Panc1 (cell line): Measurements from ENCODE around the gene CFAP410. TPM values are rescaled to one million over a fixed set of nuclear protein-coding genes. Genes with fewer than 3 reads are reported as not detected.

Experiments
- ATAC-seq: fragments of 200-7000 bp; cut with Tn5 transposase; 2 replicates; pipeline ENCODE4 v1.9.1; 2020; ENCODE audit warnings: mild to moderate bottlenecking, moderate library complexity
- BruUV-seq: library from RNA; stranded (reverse); fragments of 400-500 nt; replicated peaks from 2 replicates; lab custom pipeline; 2021; lab: Mats Ljungman, UMichigan
- CTCF ChIA-PET: fragments of 300-600 bp; sonication (Branson Sonifier 250); formaldehyde crosslinking; loops from one replicate; lab custom pipeline; 2022; ENCODE audit warnings: antibody characterized with exemption; lab: Charles Lee
- POLR2A ChIA-PET: fragments of 300-600 bp; sonication (Branson Sonifier 250); formaldehyde crosslinking; loops from one replicate; lab custom pipeline; 2022; ENCODE audit warnings: antibody characterized with exemption; lab: Charles Lee
- DNase-seq: peaks from one replicate; pipeline ENCODE4 v3.0.0-alpha.2; 2010; ENCODE audit warnings: low read depth, low spot score
- H3K27ac ChIP-seq: 2 replicates; pipeline ENCODE4 v1.5.1; 2011; ENCODE audit warnings: mild to moderate bottlenecking, low read length, inconsistent platforms
- H3K27me3 ChIP-seq: fragments of 200-500 bp; sonication (Bioruptor generic); 2 replicates; pipeline ENCODE4 v1.6.0; 2014; ENCODE audit warnings: low read length, inconsistent platforms; ENCODE audit not compliant: control insufficient read depth, insufficient read depth
- H3K36me3 ChIP-seq: fragments of 200-500 bp; sonication (Bioruptor generic); 2 replicates; pipeline ENCODE4 v1.5.1; 2014; ENCODE audit warnings: inconsistent platforms, mild to moderate bottlenecking, low read length, moderate library complexity; ENCODE audit not compliant: control insufficient read depth, insufficient read depth
- H3K4me1 ChIP-seq: 2 replicates; pipeline ENCODE4 v1.5.1; 2011; ENCODE audit warnings: inconsistent platforms, mild to moderate bottlenecking, low read length, moderate library complexity; ENCODE audit not compliant: control insufficient read depth, insufficient read depth
- H3K4me3 ChIP-seq, 2 experiments: 2 replicates each; pipeline ENCODE4 v1.5.1; 2011 to 2012; ENCODE audit warnings: low read depth in 2 of 2, low read length in 2 of 2, mild to moderate bottlenecking in 2 of 2, inconsistent platforms in 1 of 2, moderate library complexity in 1 of 2
- H3K9me3 ChIP-seq: fragments of 200-500 bp; sonication (Bioruptor generic); 2 replicates; pipeline ENCODE4 v1.5.1; 2014; ENCODE audit warnings: low read depth, mild to moderate bottlenecking, inconsistent platforms, low read length, moderate library complexity; ENCODE audit not compliant: control insufficient read depth, insufficient read depth
- POLR2AphosphoS5 ChIP-seq: IDR thresholded peaks from 2 replicates; pipeline ENCODE4 v1.6.1; 2012; ENCODE audit warnings: mild to moderate bottlenecking, low read depth, low read length, moderate library complexity
- SIN3A ChIP-seq: IDR thresholded peaks from 2 replicates; pipeline ENCODE4 v1.6.1; 2012; ENCODE audit warnings: low read depth, mild to moderate bottlenecking, low read length, moderate library complexity, borderline replicate concordance; ENCODE audit not compliant: insufficient read depth
- TCF7L2 ChIP-seq: IDR thresholded peaks from 2 replicates; pipeline ENCODE4 v1.6.1; 2011; ENCODE audit warnings: mild to moderate bottlenecking, low read depth, low read length, inconsistent platforms
- in situ Hi-C: cut with HindIII; loops from 2 replicates; pipeline ENCODE4 v1.10.0; 2016; ENCODE audit warnings: low sequenced_read_pairs, low pct_unique_long_range_greater_than_20kb
- intact Hi-C: fragments of 100-400 bp; cut with micrococcal nuclease; formaldehyde crosslinking; loops from one replicate; pipeline ENCODE4 v1.10.0; 2022; ENCODE audit not compliant: unreplicated experiment
- total RNA-seq: library from RNA; stranded (reverse); gene quantifications from one replicate; pipeline ENCODE4 v1.2.1, GENCODE V29; 2021; ENCODE audit not compliant: unreplicated experiment
- TF ChIP-seq, protein P1 (sequence below): fragments of 450-650 bp; IDR thresholded peaks from 2 replicates; pipeline ENCODE4 v1.5.1; 2017; ENCODE audit warnings: mild to moderate bottlenecking
- TF ChIP-seq, protein P2 (sequence below), 2 experiments: IDR thresholded peaks; 2 replicates each; pipeline ENCODE4 v1.6.1; 2011 to 2012; ENCODE audit warnings: low read depth in 2 of 2, control low read depth in 1 of 2, low read length in 1 of 2, mild to moderate bottlenecking in 1 of 2, moderate library complexity in 1 of 2; ENCODE audit not compliant: insufficient read depth in 1 of 2

The CFAP410 gene
- total RNA-seq, 1 experiment from 2014 or later: 11.8 TPM

DNA sequence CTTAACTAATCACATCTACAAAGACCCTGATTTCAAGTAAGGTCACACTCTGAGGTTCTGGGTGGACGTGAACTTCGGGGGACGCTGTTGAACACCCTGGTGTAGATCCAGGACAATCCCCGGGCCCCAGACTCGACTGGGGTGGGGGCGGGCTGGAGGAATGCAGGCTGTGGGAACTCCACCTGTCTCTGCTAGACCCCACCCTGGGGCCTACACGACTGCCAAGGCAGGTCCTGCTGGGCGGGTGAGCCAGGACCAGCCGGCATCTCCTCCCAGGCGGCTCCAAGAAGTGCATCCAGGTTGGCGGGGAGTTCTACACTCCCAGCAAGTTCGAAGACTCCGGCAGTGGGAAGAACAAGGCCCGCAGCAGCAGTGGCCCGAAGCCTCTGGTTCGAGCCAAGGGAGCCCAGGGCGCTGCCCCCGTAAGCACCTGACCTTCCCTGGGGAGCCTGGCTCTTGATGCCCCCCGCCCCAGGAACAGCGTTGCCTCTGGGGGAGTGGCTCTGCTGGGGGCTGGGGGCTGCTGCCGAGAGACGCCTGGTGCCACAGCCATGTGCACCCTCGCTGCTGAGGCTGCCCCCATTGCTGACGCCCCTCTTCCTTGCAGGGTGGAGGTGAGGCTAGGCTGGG lies 49.7 kb downstream of the CFAP410 start:
- DNase-seq: no peak
- in situ Hi-C loops (no loop called here), intact Hi-C loops (no loop called here)
- Histone ChIP-seq H3K9me3 (no peaks in the 10 kb centered on the region), H3K36me3 (no peaks in the 10 kb centered on the region), H3K27ac (no peak overlapping the region), H3K27me3 (no peaks in the 10 kb centered on the region), H3K4me3 (no peak overlapping the region), H3K4me1 (peaks cover 3% of the 10 kb centered on the region)
- no peak for ATAC-seq
- TF ChIP-seq SIN3A (no peak), POLR2AphosphoS5 (no peak), TCF7L2 (no peak)
- TF ChIP-seq, protein P1, sequence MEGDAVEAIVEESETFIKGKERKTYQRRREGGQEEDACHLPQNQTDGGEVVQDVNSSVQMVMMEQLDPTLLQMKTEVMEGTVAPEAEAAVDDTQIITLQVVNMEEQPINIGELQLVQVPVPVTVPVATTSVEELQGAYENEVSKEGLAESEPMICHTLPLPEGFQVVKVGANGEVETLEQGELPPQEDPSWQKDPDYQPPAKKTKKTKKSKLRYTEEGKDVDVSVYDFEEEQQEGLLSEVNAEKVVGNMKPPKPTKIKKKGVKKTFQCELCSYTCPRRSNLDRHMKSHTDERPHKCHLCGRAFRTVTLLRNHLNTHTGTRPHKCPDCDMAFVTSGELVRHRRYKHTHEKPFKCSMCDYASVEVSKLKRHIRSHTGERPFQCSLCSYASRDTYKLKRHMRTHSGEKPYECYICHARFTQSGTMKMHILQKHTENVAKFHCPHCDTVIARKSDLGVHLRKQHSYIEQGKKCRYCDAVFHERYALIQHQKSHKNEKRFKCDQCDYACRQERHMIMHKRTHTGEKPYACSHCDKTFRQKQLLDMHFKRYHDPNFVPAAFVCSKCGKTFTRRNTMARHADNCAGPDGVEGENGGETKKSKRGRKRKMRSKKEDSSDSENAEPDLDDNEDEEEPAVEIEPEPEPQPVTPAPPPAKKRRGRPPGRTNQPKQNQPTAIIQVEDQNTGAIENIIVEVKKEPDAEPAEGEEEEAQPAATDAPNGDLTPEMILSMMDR: no peak
- TF ChIP-seq, protein P2, sequence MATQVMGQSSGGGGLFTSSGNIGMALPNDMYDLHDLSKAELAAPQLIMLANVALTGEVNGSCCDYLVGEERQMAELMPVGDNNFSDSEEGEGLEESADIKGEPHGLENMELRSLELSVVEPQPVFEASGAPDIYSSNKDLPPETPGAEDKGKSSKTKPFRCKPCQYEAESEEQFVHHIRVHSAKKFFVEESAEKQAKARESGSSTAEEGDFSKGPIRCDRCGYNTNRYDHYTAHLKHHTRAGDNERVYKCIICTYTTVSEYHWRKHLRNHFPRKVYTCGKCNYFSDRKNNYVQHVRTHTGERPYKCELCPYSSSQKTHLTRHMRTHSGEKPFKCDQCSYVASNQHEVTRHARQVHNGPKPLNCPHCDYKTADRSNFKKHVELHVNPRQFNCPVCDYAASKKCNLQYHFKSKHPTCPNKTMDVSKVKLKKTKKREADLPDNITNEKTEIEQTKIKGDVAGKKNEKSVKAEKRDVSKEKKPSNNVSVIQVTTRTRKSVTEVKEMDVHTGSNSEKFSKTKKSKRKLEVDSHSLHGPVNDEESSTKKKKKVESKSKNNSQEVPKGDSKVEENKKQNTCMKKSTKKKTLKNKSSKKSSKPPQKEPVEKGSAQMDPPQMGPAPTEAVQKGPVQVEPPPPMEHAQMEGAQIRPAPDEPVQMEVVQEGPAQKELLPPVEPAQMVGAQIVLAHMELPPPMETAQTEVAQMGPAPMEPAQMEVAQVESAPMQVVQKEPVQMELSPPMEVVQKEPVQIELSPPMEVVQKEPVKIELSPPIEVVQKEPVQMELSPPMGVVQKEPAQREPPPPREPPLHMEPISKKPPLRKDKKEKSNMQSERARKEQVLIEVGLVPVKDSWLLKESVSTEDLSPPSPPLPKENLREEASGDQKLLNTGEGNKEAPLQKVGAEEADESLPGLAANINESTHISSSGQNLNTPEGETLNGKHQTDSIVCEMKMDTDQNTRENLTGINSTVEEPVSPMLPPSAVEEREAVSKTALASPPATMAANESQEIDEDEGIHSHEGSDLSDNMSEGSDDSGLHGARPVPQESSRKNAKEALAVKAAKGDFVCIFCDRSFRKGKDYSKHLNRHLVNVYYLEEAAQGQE (IDR thresholded peaks at IDR 0.05; ENCODE audit: insufficient read depth in 1 of 2, low read depth in 2 of 2, low read length in 1 of 2): no peak
- no TSS peak for BruUV-seq
- ChIA-PET POLR2A (no interaction called here), CTCF (no interaction called here)

DNA sequence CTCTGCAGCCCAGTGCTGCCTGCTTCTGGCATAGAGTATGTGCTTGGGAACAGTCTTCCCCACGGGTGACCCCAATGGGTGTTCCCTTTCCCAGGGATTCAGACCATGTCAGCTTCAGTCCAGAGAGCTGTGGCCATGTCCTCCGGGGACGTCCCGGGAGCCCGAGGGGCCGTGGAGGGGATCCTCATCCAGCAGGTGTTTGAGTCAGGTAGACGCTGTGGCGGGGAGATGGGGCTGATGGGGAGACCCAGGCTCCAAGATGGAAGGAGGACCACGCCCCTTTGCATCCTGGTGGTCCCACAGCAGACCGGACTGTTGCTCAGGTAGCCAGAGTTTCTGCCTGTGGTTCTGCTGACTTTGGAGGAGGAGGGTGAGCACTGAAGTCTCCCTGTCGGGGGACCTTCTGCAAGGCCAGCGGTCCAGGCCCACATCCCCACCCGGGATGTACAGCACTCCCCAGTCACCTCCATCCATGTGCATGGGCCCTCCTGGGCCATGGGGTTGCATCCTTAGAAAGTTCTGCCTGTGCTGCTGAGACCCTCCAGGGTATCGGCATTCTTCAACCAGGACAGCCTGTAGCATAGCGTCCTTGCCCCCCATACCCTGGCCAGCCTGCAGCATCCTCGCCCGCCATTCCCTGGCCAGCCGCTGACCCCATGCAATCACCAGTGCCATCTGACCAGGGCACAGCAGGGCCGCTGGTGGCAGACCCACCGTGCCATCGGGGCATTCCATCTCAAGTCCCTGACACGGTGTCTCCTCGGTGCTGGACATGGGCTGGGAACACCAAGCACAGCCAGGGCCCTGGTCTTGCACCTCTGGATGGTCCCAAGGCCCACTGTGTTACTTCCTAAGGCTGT lies 50.7 kb downstream of the CFAP410 start:
- Histone ChIP-seq H3K9me3 (no peaks in the 10 kb centered on the region), H3K4me3 (no peak overlapping the region), H3K27me3 (no peaks in the 10 kb centered on the region), H3K27ac (no peak overlapping the region), H3K36me3 (no peaks in the 10 kb centered on the region), H3K4me1 (no peaks in the 10 kb centered on the region; the same call in 1 of the 2 replicates)
- POLR2A ChIA-PET: no interaction called here
- no peak for TF ChIP-seq TCF7L2
- in situ Hi-C loops: no loop called here
- BruUV-seq: no TSS peak
- ATAC-seq: no peak
- CTCF ChIA-PET: no interaction called here
- DNase-seq: no peak
- intact Hi-C loops: no loop called here
